SK-N-SH (cell line): ENCODE measurements around the gene ROBO4.

Experiments used
- CTCF ChIP-seq: fragments of 200-600 bp; sonication (generic); IDR thresholded peaks from 2 replicates; pipeline ENCODE4 v1.6.1; 2017; ENCODE audit warnings: antibody characterized with exemption, mild to moderate bottlenecking, moderate library complexity
- POLR2AphosphoS5 ChIP-seq: IDR thresholded peaks from 2 replicates; pipeline ENCODE4 v1.6.1; 2012; ENCODE audit warnings: low read depth, low read length
- RFX5 ChIP-seq: IDR thresholded peaks from 2 replicates; pipeline ENCODE4 v1.6.1; 2012; ENCODE audit warnings: mild to moderate bottlenecking, improper control_type of control experiment, low read length

DNA sequence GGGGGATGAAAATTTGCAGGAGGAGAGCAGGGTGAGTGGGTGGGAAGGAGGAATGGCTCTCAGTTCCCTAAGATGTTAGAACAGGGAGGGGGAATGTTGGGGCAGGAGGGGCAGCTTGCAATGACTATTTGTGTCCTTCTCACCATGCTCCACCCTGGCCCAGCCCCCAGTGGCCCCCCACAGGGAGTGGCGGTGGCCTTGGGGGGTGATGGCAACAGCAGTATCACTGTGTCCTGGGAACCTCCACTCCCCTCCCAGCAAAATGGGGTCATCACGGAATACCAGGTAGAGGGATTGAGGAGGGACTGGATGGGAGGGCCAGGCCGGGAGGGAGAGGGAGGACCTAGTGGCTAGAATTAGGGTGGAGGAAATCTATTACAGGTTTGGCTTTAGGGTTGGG lies 22.3 kb downstream of the ROBO4 start:
- no peak for TF ChIP-seq POLR2AphosphoS5
- no peak for TF ChIP-seq CTCF
- TF ChIP-seq RFX5: no peak
